ENCODE measurements around the gene CFAP69.
"Not testable (repeated sequence)": the region's sequence is repeated elsewhere in the genome, so short reads cannot be mapped to it uniquely, and the experiment has no call there.

Gene CFAP69

DNA sequence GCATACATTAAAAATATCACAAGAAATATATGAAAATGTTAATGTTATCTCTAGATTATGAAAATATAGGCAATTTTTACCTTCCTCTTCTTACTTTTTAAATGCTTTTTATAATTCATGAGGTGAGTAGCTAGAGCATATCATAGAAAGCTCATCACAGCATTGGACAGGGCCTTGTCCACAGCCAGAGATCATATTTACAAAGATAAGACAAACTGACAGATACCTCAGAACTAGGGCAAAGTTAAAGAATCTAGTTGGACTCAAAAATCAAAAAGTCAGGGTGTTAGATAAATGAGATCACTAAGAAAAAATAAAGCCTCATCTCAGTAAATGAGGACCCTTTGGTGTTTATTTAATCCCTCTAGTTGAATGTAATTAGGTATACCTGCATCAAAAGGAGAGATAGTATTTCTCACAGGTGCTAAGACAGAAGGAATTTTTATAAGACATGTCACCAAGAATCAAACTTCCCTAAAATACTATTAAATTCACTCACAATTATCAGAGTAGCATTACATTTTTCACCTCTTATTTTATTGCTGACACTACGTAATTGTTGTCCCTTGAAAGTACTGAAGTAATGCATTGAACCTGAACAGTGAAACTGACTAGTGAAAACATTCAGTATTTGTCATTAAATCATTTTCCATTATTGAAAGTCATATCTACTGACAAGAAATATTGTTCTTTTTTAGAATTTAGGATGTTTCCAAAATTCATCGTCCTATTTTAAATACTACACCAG is 25.6 kb downstream of the CFAP69 start:
- DNase-seq (ENCODE audit: low read depth): no peak

DNA sequence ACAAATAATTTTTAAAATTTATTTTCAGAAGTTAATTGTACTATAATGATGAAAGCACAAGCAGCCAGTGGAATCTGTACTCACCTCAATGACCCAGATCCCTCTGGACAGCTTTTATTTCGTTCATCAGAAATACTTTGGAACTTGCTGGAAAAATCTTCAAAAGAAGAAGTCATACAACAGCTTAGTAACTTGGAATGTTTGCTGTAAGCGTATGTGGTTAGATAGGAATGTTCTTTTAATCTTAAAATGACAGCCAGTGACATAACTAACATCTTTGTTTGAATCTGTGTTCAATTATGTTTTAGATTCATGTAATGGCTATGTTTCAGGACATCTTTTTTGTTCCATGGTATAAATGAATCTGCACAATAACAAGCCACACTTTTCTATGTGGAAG is 26.8 kb downstream of the CFAP69 start:
- peak; percentile 61 for DNase-seq (ENCODE audit: low read depth)

DNA sequence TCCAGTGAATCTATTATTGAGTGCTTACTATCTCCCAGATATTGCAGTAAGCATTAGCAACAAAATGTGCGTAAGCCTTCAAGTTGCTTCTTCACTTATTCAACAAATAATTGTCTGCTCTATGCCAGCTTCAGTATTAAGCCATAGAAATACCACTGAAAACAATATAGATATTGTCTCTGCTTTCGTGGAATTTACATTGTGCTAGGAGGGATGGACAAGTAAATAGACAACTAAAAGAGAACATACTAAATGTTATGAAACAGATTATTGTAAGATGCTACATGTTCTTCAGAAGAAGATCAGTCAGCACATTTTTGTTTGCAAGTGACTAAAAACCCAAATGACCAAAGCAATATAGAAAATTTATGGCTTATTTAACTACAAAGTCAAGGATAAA is 27.3 kb downstream of the CFAP69 start:
- no peak for DNase-seq (ENCODE audit: low read depth)

DNA sequence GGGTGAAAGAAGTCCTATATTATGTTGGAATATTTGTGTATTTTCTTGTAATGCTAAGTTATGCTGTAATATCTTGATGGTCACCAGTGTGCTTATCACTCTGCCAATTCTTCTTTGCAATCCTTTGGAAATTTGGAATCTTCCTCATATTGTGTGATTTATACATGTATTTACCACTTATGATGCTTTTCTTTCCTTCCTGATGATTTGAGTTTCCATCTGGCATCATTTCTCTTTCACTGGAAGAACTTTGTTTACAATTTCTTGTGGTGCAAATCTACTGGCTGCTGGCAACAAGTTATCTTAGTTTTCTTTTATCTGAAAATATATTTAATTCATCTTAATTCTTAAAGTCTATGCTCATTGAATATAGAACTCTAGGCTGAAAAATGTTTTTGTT is 29.2 kb downstream of the CFAP69 start:
- no peak for DNase-seq (ENCODE audit: low read depth)

DNA sequence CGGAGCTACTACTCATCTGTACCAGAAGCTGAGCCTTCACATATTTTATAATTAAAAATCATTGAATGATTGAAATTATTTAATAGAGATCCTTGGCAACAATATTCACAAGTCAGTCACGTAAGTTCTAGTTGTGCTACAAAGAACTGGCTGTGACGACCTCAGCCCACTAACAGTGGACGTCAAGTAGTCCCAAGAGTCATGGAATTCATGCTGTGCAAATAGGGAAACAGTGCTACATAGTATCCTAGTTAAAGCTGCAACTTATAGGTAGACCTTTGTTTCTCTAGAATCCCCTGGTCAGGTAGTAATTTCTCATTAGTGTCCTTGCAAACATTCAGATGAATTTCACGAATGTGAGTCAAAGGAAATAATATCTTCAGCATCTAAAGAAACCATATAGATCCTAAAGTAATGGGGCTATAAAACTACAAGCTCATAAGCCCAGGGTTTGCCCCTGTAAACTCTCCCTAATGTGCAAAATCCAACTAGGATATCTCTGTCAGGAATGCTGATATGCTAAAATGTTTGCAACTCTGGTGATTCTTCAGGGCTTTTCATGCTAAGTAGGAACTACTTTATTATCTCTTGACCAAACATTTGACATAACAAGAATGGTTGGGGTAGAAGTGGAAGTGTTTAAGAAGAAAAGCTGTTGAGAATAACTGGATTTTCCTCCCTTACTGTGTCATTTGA is 31.2 kb downstream of the CFAP69 start:
- no peak for DNase-seq (ENCODE audit: low read depth)

DNA sequence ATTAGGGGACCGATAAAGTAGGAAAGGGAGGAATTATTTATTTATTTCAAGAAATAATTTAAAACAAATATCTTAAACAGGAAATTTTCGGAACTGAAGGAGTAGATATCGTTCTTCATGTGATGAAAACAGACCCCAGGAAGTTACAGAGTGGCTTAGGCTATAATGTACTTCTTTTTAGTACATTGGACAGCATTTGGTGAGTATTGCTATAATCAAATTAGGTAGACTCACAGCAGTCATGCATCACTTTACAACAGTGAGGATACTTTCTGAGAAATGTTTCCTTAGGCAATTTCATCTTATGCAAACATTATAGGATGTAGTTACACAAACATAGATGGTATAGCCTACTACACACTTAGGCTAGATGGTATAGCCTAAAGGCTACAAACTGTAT is 43.2 kb downstream of the CFAP69 start:
- DNase-seq (ENCODE audit: low read depth): no peak

DNA sequence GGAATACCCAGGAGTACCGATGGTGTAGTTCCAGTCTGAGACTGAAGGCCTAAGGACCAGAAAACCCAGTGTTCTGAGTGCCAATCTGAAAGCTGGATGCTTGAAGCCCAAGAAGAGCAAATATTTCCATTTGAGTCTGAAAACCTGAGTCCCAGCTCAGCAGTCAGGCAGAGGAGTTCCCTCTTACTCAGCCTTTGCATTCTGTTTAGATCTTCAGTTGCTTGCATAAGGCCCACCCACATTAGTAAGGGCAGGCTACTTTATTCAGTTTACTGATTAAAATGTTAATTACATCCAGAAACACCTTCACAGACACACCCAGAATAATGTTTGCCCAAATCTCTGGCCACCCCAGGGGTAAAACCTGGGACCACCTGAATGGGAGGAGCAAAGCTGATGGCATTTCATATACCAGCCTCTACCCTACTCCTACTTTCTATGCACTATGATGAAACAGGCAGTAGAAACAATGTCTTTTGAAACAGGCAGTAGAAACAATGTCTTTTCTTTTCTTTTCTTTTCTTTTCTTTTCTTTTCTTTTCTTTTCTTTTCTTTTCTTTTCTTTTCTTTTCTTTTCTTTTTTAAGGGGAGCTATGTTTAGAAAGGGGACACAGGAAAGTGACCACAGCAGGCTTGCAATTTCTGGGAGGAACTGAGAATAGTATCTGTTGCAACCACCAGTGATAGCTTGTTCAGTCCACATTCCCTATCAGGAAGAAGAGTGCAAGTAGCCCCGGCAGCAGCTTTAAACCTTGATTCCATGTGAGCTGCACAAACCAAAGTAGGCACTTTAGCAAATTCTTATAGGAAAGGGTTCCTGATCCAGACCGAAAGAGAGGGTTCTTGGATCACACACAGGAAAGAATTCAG is 45.5 kb downstream of the CFAP69 start:
- no peak for DNase-seq (ENCODE audit: low read depth)

DNA sequence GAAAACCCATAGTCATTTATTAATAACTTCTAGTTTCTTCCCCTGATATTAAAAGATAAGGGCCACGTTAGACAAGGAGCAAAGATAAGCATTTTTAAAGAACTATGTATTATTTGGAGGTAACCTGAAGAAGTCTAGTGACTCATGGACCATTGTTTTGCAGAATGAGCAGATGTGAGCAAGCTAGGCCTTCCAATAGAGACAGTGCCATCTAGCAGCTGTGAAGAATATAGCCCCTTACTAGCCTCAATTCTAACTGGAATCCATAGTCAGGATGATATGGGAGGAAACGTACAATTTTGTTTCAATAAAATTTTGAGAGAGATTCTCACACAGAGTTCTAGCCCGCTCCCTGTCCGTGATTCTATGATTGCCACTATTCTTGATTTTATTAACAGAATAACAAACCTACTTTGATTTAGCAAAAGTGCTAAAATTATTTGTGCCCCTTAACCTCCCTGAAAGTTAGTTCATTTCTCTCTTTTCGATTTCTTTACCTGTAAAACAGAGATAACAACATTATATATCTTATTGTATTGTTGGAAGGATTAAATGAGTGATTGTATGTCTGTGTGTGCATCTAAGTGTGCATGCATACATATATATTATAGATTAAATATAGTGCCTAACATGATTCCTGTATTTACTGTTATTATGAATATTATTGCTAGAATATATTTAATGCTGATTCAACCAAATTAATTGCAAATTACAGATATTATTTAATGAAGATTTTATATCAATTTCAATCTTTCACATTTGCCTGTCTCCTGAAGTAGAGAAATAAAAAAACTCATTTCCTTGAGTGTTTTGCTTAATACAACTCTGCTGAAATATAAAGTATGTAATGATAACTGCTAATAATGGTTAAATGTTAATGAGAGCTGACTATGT is 53.4 kb downstream of the CFAP69 start:
- peak; percentile 82 for DNase-seq (ENCODE audit: low read depth)

DNA sequence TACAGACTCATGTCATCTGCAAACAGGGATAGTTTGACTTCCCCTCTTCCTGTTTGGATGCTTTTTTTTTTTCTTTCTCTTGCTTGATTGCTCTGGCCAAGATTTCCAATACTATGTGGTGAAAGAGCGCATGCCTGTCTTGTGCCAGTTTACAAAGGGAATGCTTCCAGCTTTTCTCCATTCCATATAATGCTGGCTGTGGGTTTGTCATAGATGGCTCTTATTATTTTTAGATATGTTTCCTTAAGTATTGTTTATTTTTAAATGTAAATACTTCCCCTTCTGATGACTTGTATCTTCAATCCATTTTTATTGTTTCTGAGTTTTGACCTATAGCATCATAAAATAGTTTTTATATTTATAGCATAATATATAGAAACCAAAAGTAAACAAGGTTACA is 58.3 kb downstream of the CFAP69 start:
- DNase-seq (ENCODE audit: low read depth): no peak

DNA sequence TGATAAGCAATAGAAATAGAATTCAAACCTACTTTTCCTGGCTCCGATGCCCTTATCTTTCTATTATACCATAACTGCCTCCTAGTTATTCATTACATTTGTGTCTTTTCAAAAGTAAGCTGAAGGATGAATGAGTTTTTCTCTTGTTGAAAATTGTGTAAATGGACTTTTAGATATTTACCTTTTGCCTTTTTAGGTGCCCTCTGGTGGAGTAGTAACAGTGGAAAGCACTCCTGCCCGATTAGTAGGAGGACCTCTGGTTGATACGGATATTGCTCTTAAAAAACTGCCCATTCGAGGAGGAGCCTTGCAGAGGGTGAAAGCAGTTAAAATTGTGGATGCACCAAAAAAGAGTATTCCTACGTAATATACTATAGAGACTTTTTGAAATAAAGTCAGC is 64.9 kb downstream of the CFAP69 start:
- DNase-seq (ENCODE audit: low read depth): no peak

DNA sequence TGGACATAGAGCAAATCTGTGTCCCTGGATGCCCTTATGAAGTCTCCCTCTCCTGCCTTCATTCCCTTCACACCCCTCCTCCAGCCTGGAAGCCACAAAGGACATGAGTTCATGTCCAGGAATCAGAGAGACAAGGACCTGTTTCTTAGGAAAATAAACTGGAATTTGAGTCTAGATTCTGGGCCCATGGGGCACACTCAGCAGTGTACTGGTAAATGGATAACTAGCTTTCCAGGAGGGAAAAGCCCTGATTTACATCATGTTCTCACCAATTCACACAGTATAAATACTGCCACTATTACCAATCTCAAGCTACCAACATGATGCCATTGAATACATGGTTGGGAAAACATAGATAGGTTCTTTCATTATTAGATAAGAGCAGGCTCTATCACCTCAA is 66.2 kb downstream of the CFAP69 start:
- DNase-seq (ENCODE audit: low read depth): no peak

DNA sequence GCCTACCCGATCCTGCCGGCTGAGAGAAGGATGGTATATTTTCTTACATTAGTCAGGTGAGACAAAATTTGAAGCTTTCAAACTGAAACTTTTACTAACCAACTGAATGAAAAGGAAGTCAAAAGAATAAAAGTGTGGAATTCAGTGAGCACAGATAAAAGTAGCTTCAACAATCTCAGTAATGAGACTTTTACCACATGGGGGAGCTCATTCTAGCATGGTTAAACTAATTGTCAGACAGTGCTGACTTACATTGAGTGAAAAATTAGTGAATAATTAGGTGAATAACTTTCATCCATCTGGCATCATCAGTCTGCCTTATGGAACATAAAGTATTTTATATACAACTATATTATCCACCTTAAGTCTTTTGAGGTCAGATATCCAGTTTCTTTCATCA is 67.8 kb downstream of the CFAP69 start:
- DNase-seq (ENCODE audit: low read depth): peak; percentile 38

DNA sequence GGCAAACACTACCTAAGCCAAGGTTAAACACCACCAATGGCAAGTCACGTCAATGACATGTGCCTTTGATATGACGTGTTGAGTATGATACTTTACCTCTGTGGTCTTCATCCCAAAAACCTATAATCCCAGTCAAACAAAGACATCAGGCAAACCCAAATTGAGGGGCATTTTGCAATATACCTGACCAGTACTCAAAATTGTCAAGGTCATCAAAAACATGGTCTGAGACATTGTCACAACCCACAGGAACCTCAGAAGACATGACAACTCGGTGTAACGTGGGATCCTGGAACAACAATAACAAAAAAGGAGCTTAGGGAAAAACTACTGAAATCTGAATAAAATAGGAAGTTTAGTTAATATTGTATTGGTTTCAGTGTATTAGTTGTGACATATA is 68.9 kb downstream of the CFAP69 start:
- no peak for DNase-seq (ENCODE audit: low read depth)

DNA sequence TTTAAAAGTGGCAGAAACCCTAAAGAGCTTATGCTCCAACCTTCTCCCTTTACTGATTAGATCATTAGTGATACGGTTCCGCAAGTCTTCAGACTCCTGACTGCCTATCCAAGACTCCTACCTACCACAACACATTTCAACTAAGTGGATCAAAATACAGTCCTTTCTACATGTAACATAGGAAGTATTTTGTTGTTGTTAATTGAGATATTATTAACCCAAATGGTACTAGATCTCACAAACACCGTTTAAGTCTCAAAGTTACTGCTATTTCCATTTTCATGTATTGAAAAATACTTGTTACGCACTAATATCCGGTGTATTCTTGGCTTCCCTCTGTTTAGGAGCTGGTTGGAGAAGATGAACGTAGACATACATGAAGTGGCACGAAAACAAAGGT is 75.0 kb downstream of the CFAP69 start:
- no peak for DNase-seq (ENCODE audit: low read depth)

DNA sequence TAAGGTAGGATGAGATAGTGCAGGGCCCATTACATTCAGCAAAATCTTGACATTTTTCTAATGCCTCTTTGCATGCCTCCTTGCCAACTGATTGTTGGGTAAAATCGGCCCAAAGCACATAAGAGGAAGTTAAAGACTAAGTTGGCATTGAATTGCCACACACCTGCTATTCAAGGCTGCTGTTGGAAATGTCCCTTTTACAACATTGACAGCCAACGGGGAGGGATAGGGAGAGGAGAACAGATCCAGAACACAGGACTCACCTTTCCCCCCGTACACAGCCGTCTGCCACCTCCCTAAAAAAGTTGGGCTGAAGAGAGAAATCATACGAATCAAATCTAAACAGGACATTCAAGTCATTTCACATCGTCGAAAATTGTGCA is 75.4 kb downstream of the CFAP69 start:
- DNase-seq (ENCODE audit: low read depth): peak; percentile 11

DNA sequence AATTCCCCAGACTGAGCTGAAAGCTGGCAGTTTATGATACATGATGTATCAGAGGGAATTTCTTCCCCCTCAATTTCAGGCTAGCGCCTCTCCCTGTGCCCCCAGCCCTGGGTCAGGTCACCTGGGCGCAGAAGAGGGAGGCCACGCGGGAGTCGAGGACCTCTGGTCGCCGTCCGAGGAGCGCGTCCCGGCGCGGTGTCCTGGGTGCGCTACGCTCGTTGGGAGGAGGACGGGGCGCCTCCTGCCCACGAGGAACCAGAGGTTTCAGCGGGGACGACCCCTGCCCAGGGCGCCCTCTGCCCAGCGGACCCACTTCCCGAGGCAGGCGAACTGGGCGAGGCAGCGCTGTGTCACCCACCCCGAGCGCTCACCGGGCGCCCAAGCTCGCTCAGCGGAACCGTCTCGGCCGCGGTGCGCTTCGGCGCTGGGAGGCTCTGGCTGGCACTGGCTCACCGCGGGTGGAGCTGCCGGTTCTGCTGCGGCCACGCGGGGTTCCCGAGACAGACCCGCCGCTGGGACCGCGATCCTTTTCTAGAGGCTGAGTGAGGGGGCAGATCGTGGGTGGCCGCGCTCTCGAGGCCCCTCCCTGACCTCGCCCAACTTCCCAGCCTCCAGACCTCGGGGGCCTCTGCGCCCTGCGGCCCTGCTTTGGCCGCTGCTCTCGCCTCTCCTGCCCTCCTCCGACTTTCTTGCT is 76.0 kb downstream of the CFAP69 start, which contains the start of gene FAM237B:
Gene FAM237B (minus strand): TSS at position 504 of the 694 bp plus-strand sequence. CDS start 1,556 bp downstream, outside the sequence.
- DNase-seq (ENCODE audit: low read depth): peak; percentile 37

DNA sequence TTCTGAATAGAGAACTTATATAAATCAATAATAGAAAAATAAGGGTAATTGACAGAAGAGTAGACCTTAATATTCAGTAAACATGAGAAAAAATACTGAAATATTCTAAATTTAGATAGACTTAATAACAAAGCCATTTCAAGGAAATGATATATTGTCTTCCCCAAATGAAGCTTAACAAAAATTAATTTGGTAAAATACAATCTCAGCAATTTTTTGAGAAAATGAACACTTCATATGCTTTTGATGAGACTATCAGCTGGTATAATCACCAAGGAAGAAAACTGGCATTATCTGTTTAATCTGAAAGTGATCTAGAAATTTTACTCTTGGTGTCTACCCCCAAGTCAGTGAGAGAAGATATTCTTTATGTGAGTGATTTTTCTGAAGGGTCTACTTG is 77.9 kb downstream of the CFAP69 start:
- no peak for DNase-seq (ENCODE audit: low read depth)

DNA sequence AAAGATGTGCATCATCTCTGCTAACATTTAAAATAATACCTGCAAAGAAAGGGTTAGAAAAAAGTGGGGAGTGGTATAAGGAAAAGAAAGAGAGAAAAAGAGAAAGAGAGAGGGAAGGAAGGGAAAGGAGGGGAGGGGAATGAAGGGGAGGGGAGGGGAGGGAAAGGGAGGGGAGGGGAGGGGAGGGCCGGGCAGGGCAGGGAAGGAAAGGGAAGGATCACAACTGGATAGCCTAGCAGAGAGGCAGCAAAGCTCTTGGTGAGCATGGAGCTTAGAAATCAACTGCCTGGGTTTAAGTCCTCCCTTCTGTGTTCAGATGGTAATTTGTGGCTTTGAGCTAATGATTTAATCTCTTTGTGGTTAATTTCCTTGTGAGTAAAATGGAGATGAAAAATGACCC is 81.5 kb downstream of the CFAP69 start:
- DNase-seq (ENCODE audit: low read depth): no peak

DNA sequence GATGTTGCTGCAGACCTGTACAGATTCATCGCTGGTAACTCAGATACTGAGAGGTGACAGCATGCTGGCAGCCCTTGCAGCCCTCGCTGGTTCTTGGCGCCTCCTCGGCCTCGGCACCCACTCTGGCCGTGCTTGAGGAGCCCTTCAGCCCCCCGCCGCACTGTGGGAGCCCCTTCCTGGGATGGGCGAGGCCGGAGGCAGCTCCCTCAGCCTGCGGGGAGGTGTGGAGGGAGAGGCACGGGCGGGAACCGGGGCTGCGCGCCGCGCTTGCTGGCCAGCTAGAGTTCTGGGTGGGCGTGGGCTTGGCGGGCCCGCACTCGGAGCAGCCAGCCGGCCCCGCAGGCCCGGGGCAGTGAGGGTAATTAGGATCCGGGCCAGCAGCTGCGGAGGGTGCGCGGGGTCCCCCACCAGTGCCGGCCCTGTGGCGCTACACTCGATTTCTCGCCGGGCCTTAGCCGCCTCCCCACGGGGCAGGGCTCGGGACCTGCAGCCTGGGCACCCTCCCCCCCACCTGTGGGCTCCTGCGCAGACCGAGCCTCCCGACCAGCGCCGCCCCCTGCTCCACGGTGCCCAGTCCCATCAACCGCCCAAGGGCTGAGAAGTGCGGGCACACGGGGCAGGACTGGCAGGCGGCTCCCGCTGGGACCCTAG is 89.3 kb downstream of the CFAP69 start:
- DNase-seq (ENCODE audit: low read depth): no peak

DNA sequence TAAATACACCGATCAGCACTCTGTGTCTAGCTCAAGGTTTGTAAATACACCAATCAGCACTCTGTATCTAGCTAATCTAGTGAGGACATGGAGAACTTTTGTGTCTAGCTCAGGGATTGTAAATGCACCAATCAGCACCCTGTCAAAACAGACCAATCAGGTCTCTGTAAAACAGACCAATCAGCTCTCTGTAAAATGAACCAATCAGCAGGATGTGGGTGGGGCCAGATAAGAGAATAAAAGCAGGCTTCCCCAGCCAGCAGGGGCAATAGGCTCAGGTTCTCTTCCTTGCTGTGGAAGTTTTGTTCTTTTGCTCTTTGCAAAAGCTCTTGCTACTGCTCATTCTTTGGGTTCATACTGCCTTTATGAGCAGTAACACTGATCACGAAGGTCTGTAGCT is 90.0 kb downstream of the CFAP69 start:
- DNase-seq (ENCODE audit: low read depth): not testable (repeated sequence)

DNA sequence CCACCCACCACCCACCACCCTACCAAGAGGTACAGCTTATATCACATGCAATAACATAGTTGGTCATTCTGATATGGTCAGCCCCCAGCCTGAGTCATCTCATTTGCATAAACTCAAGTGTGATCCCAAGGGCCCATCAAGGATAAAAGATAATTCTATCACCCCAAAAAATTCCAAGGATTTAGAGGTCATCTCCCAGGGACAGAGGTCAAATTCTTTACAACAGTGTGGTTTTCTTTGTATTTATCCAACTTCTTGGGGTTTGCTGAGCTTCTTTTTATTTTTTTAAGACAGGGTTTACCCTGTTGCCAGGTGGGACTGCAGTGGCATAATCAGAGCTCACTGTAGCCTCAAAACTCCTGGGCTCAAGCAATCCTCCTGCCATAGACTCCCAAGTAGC is 92.1 kb downstream of the CFAP69 start:
- DNase-seq (ENCODE audit: low read depth): peak; percentile 29

Measured in ELR (cell line).